Measurements from ENCODE around the gene SELENOO. TPM values are rescaled to one million over a fixed set of nuclear protein-coding genes. Genes with fewer than 3 reads are reported as not detected.

Gene SELENOO
- total and polyA plus RNA-seq, 2 donors (not counting 1 experiment from before 2014, with no cell fraction given), result 62.1 to 74.6 TPM

DNA sequence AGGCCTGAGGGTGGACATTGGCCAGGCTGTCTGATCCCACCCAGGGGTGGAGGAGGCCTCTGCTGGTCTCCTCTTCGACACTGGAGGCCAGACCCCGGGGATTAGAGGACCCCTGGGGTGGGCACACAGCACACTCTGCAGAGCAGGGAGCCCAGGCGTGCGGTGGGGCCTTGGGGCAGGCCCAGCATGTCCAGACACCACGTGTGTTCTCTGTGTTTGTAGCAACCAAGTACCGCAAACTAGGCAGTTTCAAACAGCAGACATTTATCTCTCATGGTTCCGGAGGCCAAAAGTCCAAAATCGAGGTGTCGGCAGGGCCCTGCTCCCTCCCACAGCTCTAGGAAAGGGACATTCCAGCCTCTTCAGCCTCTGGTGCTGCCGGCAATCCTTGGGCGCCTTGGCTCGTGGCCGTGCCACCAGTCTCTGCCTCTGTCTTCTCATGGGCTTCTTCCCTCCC is 28.8 kb upstream of the SELENOO start:
- peaks cover 31% of the 10 kb centered on the region for H3K4me1 Mint-ChIP-seq
- H3K4me2 ChIP-seq (replicated peaks; ENCODE audit: low read depth, low read length, poor library complexity, severe bottlenecking), result no peak overlapping the region
- no peaks in the 10 kb centered on the region for H3K9me3 Mint-ChIP-seq (ENCODE audit: insufficient read depth)
- no peaks in the 10 kb centered on the region for H3K36me3 ChIP-seq (replicated peaks in 1 of 2; ENCODE audit: control extremely low read depth in 1 of 2, control insufficient read depth in 1 of 2, extremely low read depth in 1 of 2, insufficient read depth in 2 of 2, low read length in 1 of 2)
- peaks cover 0 to 2% (median 0%) of the 10 kb centered on the region in 3 donors for H3K9me3 ChIP-seq (ENCODE audit: control extremely low read depth in 1 of 3, control insufficient read depth in 2 of 3, insufficient read depth in 1 of 3, low read length in 2 of 3)
- H3K27ac ChIP-seq (ENCODE audit: low read length in 2 of 2), result no peak overlapping the region
- intact Hi-C loops (cut with micrococcal nuclease), result loop anchor here (2.0 kb wide), 2 partner anchors 19 to 39 kb away; no protein-coding TSS in a partner anchor
- H3K27ac Mint-ChIP-seq, result no peak overlapping the region
- H3K9ac ChIP-seq (ENCODE audit: low read length), result no peak overlapping the region
- no peak overlapping the region for H3K4me3 ChIP-seq (ENCODE audit: control extremely low read depth in 1 of 5, extremely low read depth in 1 of 5, insufficient read depth in 1 of 5, low read depth in 2 of 5, low read length in 4 of 5)
- H2AFZ ChIP-seq (ENCODE audit: insufficient read depth, low read depth, low read length, poor library complexity, severe bottlenecking), result no peak overlapping the region
- H4K20me1 ChIP-seq (ENCODE audit: control insufficient read depth, insufficient read depth, low read length, poor library complexity, severe bottlenecking), result no peaks in the 10 kb centered on the region
- CTCF ChIA-PET, result interaction anchor here (1.0 to 1.7 kb wide), 3 partner anchors 18 to 27 kb away, joined by 3 to 4 read pairs (median 4); no protein-coding TSS in a partner anchor
- WGBS (ENCODE audit: insufficient coverage), result 90% methylated on average over 13 of the region's 13 CpGs
- H3K4me3 Mint-ChIP-seq, result peak overlapping the region; percentile 45
- peaks cover 27% of the 10 kb centered on the region for H3K27me3 Mint-ChIP-seq
- POLR2A ChIA-PET, result interaction anchor here (0.6 to 8.0 kb wide), 2 partner anchors 19 to 66 kb away, joined by 4 to 54 read pairs; no protein-coding TSS in a partner anchor
- H3K27me3 ChIP-seq (replicated peaks in 1 of 4; ENCODE audit: control extremely low read depth in 1 of 4, control insufficient read depth in 3 of 4, insufficient read depth in 4 of 4, low read length in 3 of 4), result peaks cover 0 to 27% (median 18%) of the 10 kb centered on the region in 4 experiments
- DNase-seq, result no peak
- H3K79me2 ChIP-seq (ENCODE audit: control insufficient read depth, insufficient read depth, low read length), result no peaks in the 10 kb centered on the region
- no peak for TF ChIP-seq EZH2 (IDR thresholded peaks at IDR 0.05; ENCODE audit: borderline replicate concordance, insufficient read depth, low read depth, low read length, poor library complexity, severe bottlenecking)
- TF ChIP-seq, protein P1, sequence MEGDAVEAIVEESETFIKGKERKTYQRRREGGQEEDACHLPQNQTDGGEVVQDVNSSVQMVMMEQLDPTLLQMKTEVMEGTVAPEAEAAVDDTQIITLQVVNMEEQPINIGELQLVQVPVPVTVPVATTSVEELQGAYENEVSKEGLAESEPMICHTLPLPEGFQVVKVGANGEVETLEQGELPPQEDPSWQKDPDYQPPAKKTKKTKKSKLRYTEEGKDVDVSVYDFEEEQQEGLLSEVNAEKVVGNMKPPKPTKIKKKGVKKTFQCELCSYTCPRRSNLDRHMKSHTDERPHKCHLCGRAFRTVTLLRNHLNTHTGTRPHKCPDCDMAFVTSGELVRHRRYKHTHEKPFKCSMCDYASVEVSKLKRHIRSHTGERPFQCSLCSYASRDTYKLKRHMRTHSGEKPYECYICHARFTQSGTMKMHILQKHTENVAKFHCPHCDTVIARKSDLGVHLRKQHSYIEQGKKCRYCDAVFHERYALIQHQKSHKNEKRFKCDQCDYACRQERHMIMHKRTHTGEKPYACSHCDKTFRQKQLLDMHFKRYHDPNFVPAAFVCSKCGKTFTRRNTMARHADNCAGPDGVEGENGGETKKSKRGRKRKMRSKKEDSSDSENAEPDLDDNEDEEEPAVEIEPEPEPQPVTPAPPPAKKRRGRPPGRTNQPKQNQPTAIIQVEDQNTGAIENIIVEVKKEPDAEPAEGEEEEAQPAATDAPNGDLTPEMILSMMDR (IDR thresholded peaks at IDR 0.05), result no peak
- no peak for ATAC-seq (ENCODE audit: low read depth)
- peaks cover 33 to 36% of the 10 kb centered on the region in 2 donors for H3K4me1 ChIP-seq (ENCODE audit: control insufficient read depth in 2 of 2, insufficient read depth in 2 of 2, low read length in 2 of 2)

DNA sequence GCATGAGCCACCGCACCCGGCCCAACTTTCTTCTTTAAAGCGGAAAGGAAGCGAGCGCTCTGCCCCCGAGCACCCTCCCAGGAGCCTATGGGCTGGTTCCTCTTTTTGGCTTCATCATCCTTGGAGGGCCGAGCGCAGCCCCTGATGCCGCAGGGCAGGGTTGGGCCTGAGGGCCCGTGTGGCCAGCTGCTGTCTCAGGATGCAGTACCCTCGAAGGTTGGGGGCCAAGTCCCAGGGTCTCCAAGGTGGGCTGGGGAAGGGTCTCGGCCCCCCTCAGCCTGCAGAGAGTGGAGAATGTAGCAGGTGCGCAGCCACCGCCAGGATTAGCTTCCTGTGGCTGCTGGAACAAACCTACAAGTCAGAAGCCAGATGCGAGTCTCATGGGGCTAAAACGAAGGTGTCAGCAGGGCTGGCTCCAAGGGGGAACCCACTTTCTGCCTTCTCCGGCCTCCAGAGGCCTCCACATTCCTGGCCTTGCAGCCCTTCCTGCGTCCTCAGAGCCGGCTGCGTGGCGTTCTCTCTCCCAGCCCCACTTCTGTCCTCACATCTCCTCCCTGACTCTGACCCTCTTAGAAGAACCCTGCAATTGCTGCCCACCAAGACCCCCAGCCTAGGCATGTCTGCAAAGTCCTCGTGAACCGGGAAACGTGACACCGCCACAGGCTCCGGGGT is 27.4 kb upstream of the SELENOO start:
- H3K4me2 ChIP-seq (replicated peaks; ENCODE audit: low read depth, low read length, poor library complexity, severe bottlenecking), result peak overlapping the region; percentile 71
- POLR2A ChIA-PET, result interaction anchor here (0.6 to 8.0 kb wide), 6 partner anchors 11 to 41 kb away, joined by 3 to 54 read pairs (median 3); no protein-coding TSS in a partner anchor
- WGBS (ENCODE audit: insufficient coverage), result 25% methylated on average over 26 of the region's 26 CpGs

More for the DNA sequence above, 27.4 kb upstream of the SELENOO start:
- TF ChIP-seq, protein P1 (IDR thresholded peaks at IDR 0.05), result no peak
- TF ChIP-seq EZH2 (IDR thresholded peaks at IDR 0.05; ENCODE audit: borderline replicate concordance, insufficient read depth, low read depth, low read length, poor library complexity, severe bottlenecking), result no peak
- peak overlapping the region; percentile 16 for H2AFZ ChIP-seq (ENCODE audit: insufficient read depth, low read depth, low read length, poor library complexity, severe bottlenecking)
- H4K20me1 ChIP-seq (ENCODE audit: control insufficient read depth, insufficient read depth, low read length, poor library complexity, severe bottlenecking), result no peaks in the 10 kb centered on the region
- CTCF ChIA-PET, result interaction anchor here (0.7 to 4.1 kb wide), 3 partner anchors 11 to 227 kb away, joined by 3 to 13 read pairs (median 3); no protein-coding TSS in a partner anchor
- H3K27ac ChIP-seq (ENCODE audit: low read length in 2 of 2), result no peak overlapping the region
- peak; percentile 77 for ATAC-seq (ENCODE audit: low read depth)
- Mint-ChIP-seq H3K4me3 (peak overlapping the region; percentile 26), H3K9me3 (ENCODE audit: insufficient read depth) (no peaks in the 10 kb centered on the region), H3K27me3 (peaks cover 24% of the 10 kb centered on the region), H3K27ac (peak overlapping the region; percentile 20), H3K4me1 (peaks cover 35% of the 10 kb centered on the region)
- peak overlapping the region in 1 of 5 experiments; percentile 7 for H3K4me3 ChIP-seq (ENCODE audit: control extremely low read depth in 1 of 5, extremely low read depth in 1 of 5, insufficient read depth in 1 of 5, low read depth in 2 of 5, low read length in 4 of 5)
- no peaks in the 10 kb centered on the region for H3K79me2 ChIP-seq (ENCODE audit: control insufficient read depth, insufficient read depth, low read length)
- no peaks in the 10 kb centered on the region for H3K36me3 ChIP-seq (replicated peaks in 1 of 2; ENCODE audit: control extremely low read depth in 1 of 2, control insufficient read depth in 1 of 2, extremely low read depth in 1 of 2, insufficient read depth in 2 of 2, low read length in 1 of 2)
- peaks cover 33 to 36% of the 10 kb centered on the region in 2 donors for H3K4me1 ChIP-seq (ENCODE audit: control insufficient read depth in 2 of 2, insufficient read depth in 2 of 2, low read length in 2 of 2)
- peaks cover 0 to 5% (median 0%) of the 10 kb centered on the region in 3 donors for H3K9me3 ChIP-seq (ENCODE audit: control extremely low read depth in 1 of 3, control insufficient read depth in 2 of 3, insufficient read depth in 1 of 3, low read length in 2 of 3)
- peaks cover 0 to 23% (median 13%) of the 10 kb centered on the region in 4 experiments for H3K27me3 ChIP-seq (replicated peaks in 1 of 4; ENCODE audit: control extremely low read depth in 1 of 4, control insufficient read depth in 3 of 4, insufficient read depth in 4 of 4, low read length in 3 of 4)
- intact Hi-C loops (cut with micrococcal nuclease), result loop anchor here (1.0 to 2.0 kb wide), 3 partner anchors 11 to 37 kb away; no protein-coding TSS in a partner anchor
- peak; percentile 71 for DNase-seq
- H3K9ac ChIP-seq (ENCODE audit: low read length), result no peak overlapping the region
